ENCODE measurements around the gene TTC3.
"Not testable (repeated sequence)": the region's sequence is repeated elsewhere in the genome, so short reads cannot be mapped to it uniquely, and the experiment has no call there.

Gene TTC3

GRCh38 chr21:37200641-37201480 is 127.8 kb downstream of the TTC3 start:
- DNase-seq, result no peak

GRCh38 chr21:37202221-37203110 is 129.4 kb downstream of the TTC3 start:
- DNase-seq, result no peak

GRCh38 chr21:37204580-37204979 is 131.5 kb downstream of the TTC3 start:
- no peak for DNase-seq

GRCh38 chr21:37206496-37206895 is 133.4 kb downstream of the TTC3 start:
- DNase-seq, result no peak

- DNase-seq, result no peak
Observed at GRCh38 chr21:37207441-37208009, 134.5 kb downstream of the TTC3 start.

- DNase-seq, result no peak
Observed at GRCh38 chr21:37208056-37208721, 135.1 kb downstream of the TTC3 start.

GRCh38 chr21:37208741-37209225 is 135.7 kb downstream of the TTC3 start:
- DNase-seq, result no peak

GRCh38 chr21:37210130-37210529 is 137.1 kb downstream of the TTC3 start:
- no peak for DNase-seq

GRCh38 chr21:37210799-37211198 is 137.7 kb downstream of the TTC3 start:
- no peak for DNase-seq

- DNase-seq, result no peak
Observed at GRCh38 chr21:37214952-37215351, 141.9 kb downstream of the TTC3 start.

GRCh38 chr21:37219761-37220432 is 146.8 kb downstream of the TTC3 start:
- DNase-seq, result no peak

GRCh38 chr21:37220433-37220980 is 147.5 kb downstream of the TTC3 start:
- peak; percentile 27 for DNase-seq

GRCh38 chr21:37220981-37221664 is 148.1 kb downstream of the TTC3 start:
- peak; percentile 88 for DNase-seq

GRCh38 chr21:37222248-37222647 is 149.2 kb downstream of the TTC3 start:
- not testable (repeated sequence) for DNase-seq

- no peak for DNase-seq
Observed at GRCh38 chr21:37223804-37224345, 150.8 kb downstream of the TTC3 start.

- no peak for DNase-seq
Observed at GRCh38 chr21:37224861-37225839, 152.1 kb downstream of the TTC3 start.

- no peak for DNase-seq
Observed at GRCh38 chr21:37226041-37226920, 153.2 kb downstream of the TTC3 start.

All from effector CD8-positive, alpha-beta T cell (primary cell).